Prostate gland (tissue), 2 donors: ENCODE results near the gene TNIP2.

ENCODE experiments used
- POLR2A ChIP-seq: fragments of 450-650 bp; IDR thresholded peaks from one replicate; pipeline ENCODE4 v1.6.1; 2016; ENCODE audit warnings: antibody characterized with exemption, mild to moderate bottlenecking
- POLR2AphosphoS5 ChIP-seq: sonication (generic); formaldehyde crosslinking; IDR thresholded peaks from one replicate; pipeline ENCODE4 v1.6.1; 2017; ENCODE audit warnings: antibody characterized with exemption
- TF ChIP-seq, protein P1 (sequence below), 4 experiments: fragments of 200-600 bp in 2 of 4; fragments of 450-650 bp in 2 of 4; sonication (generic) in 2 of 4; IDR thresholded peaks; 1 replicate in 3 of 4; 2 replicates in 1 of 4; pipeline ENCODE4 v1.5.1; 2016 to 2019; ENCODE audit warnings: antibody characterized with exemption in 4 of 4, mild to moderate bottlenecking in 2 of 4, moderate library complexity in 2 of 4

DNA sequence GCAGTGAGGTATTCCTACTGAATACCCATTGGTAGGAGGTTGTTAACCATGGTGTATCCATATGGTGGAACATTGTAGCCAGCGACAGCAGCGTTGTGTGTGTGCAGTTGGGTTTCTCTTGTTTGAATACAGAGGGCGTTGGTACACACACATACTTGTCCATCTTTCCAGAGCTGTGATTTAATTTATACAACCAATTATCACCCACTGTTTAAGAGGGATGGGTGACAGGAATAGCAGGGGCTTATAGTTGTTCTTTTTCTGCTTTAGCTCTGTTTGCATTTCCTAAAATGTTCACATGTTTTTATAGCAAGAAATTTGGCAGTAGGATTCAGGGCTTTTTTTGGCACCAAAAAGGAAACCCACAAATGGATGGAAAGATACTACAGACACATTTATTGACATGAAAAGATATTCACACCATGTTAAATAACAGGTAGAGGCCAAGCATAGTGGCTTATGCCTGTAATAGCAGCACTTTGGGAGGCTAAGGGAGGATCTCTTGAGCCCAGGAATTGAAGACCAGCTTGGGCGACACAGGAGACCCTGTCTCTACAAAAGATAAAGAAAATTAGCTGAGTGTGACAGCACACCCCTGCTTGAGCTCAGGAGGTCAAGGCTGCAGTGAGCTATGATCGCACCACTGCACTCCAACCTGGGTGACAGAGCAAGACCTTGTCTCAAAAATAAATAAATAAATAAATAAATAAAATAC, 60.6 kb downstream of the TNIP2 start:
- TF ChIP-seq POLR2A = no peak
- TF ChIP-seq, protein P1, sequence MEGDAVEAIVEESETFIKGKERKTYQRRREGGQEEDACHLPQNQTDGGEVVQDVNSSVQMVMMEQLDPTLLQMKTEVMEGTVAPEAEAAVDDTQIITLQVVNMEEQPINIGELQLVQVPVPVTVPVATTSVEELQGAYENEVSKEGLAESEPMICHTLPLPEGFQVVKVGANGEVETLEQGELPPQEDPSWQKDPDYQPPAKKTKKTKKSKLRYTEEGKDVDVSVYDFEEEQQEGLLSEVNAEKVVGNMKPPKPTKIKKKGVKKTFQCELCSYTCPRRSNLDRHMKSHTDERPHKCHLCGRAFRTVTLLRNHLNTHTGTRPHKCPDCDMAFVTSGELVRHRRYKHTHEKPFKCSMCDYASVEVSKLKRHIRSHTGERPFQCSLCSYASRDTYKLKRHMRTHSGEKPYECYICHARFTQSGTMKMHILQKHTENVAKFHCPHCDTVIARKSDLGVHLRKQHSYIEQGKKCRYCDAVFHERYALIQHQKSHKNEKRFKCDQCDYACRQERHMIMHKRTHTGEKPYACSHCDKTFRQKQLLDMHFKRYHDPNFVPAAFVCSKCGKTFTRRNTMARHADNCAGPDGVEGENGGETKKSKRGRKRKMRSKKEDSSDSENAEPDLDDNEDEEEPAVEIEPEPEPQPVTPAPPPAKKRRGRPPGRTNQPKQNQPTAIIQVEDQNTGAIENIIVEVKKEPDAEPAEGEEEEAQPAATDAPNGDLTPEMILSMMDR (IDR thresholded peaks at IDR 0.05) = no peak
- TF ChIP-seq POLR2AphosphoS5 = no peak
